Stimulated activated naive CD4-positive, alpha-beta T cell (primary cell): ENCODE data around the gene SPECC1L.
A peak's percentile ranks its signal among the peaks of the same experiment; 100 is the strongest.
"Not testable (repeated sequence)": the region's sequence is repeated elsewhere in the genome, so short reads cannot be mapped to it uniquely, and the experiment has no call there.

Experiments used
- DNase-seq, 6 experiments: peaks; one replicate each; lab custom pipeline; 2025; lab: John Stamatoyannopoulos, UW

The SPECC1L gene

GRCh38 chr22:24245584-24246561, 24.8 kb upstream of the SPECC1L start:
- DNase-seq, result not testable (repeated sequence)

- no peak for DNase-seq
These were observed 23.6 kb upstream of the SPECC1L start for GRCh38 chr22:24247011-24247507.

GRCh38 chr22:24247564-24248344, 22.9 kb upstream of the SPECC1L start:
- DNase-seq, result peak in 5 of 6 experiments; percentile 11 to 46 (median 24)

GRCh38 chr22:24248611-24249010, 22.0 kb upstream of the SPECC1L start:
- not testable (repeated sequence) for DNase-seq

GRCh38 chr22:24249413-24249812, 21.2 kb upstream of the SPECC1L start:
- DNase-seq, result not testable (repeated sequence)

GRCh38 chr22:24251286-24251685, 19.3 kb upstream of the SPECC1L start:
- DNase-seq, result not testable (repeated sequence)

- not testable (repeated sequence) for DNase-seq
These were observed 17.5 kb upstream of the SPECC1L start for GRCh38 chr22:24253126-24253525.

- DNase-seq, result not testable (repeated sequence)
These were observed 14.5 kb upstream of the SPECC1L start for GRCh38 chr22:24256136-24256535.

- DNase-seq, result not testable (repeated sequence)
These were observed 13.9 kb upstream of the SPECC1L start for GRCh38 chr22:24256736-24257135.

- peak; percentile 31 to 46 (median 43) for DNase-seq
These were observed 11.2 kb upstream of the SPECC1L start for GRCh38 chr22:24259459-24259858.

GRCh38 chr22:24262185-24262749, 8.4 kb upstream of the SPECC1L start:
- DNase-seq, result peak in 1 of 6 experiments; percentile 6

GRCh38 chr22:24263479-24263878, 7.2 kb upstream of the SPECC1L start:
- DNase-seq, result not testable (repeated sequence)

GRCh38 chr22:24264329-24264896, 6.2 kb upstream of the SPECC1L start:
- DNase-seq, result not testable (repeated sequence)

GRCh38 chr22:24265734-24266133, 4.9 kb upstream of the SPECC1L start:
- DNase-seq, result no peak

- not testable (repeated sequence) for DNase-seq
These were observed 4.1 kb upstream of the SPECC1L start for GRCh38 chr22:24266495-24266894.

- DNase-seq, result no peak
These were observed 789 bp downstream of the SPECC1L start for GRCh38 chr22:24271386-24271854.

- DNase-seq, result not testable (repeated sequence)
These were observed 2.4 kb downstream of the SPECC1L start for GRCh38 chr22:24273031-24273430.

- DNase-seq, result not testable (repeated sequence)
These were observed 3.3 kb downstream of the SPECC1L start for GRCh38 chr22:24273906-24274305.

- DNase-seq, result not testable (repeated sequence)
These were observed 4.2 kb downstream of the SPECC1L start for GRCh38 chr22:24274696-24275405.

- DNase-seq, result not testable (repeated sequence)
These were observed 9.7 kb downstream of the SPECC1L start for GRCh38 chr22:24280363-24280762.

GRCh38 chr22:24282401-24282800, 11.8 kb downstream of the SPECC1L start:
- no peak for DNase-seq
